ENCODE data around the gene WDR37.
A peak's percentile ranks its signal among the peaks of the same experiment; 100 is the strongest.

WDR37 gene

GRCh38 chr10:1011696-1012095, 44.5 kb upstream of the WDR37 start:
- POLR2A ChIA-PET (ENCODE audit: low non-redundant PET) = no interaction called here
- DNase-seq (ENCODE audit: low spot score) = no peak
- CTCF ChIA-PET = interaction anchor here (0.7 kb wide), 1 partner anchor 115 kb away, joined by 3 read pairs; no protein-coding TSS in a partner anchor
- H3K27ac ChIP-seq = no peak overlapping the region
- TF ChIP-seq CTCF (conservative IDR thresholded peaks at IDR 0.05; ENCODE audit: low read depth) = no peak

GRCh38 chr10:1015688-1016087, 40.5 kb upstream of the WDR37 start:
- POLR2A ChIA-PET (ENCODE audit: low non-redundant PET) = no interaction called here
- DNase-seq (ENCODE audit: low spot score) = no peak
- H3K27ac ChIP-seq = 0 out of 2 replicates have a peak overlapping the region, but pooled peaks have one; percentile 9
- no peak for TF ChIP-seq CTCF (conservative IDR thresholded peaks at IDR 0.05; ENCODE audit: low read depth)
- CTCF ChIA-PET = no interaction called here

- no peak for TF ChIP-seq CTCF (conservative IDR thresholded peaks at IDR 0.05; ENCODE audit: low read depth)
- ChIA-PET CTCF (no interaction called here), POLR2A (ENCODE audit: low non-redundant PET) (no interaction called here)
- no peak for DNase-seq (ENCODE audit: low spot score)
- H3K27ac ChIP-seq = no peak overlapping the region
These were observed 36.8 kb upstream of the WDR37 start for GRCh38 chr10:1019362-1019761.

GRCh38 chr10:1020460-1020859, 35.7 kb upstream of the WDR37 start:
- POLR2A ChIA-PET (ENCODE audit: low non-redundant PET) = no interaction called here

GRCh38 chr10:1020958-1021357, 35.2 kb upstream of the WDR37 start:
- no peak for TF ChIP-seq CTCF (conservative IDR thresholded peaks at IDR 0.05; ENCODE audit: low read depth)
- no peak for DNase-seq (ENCODE audit: low spot score)
- ChIA-PET CTCF (no interaction called here), POLR2A (ENCODE audit: low non-redundant PET) (no interaction called here)
- H3K27ac ChIP-seq = no peak overlapping the region

More at GRCh38 chr10:1020460-1020859, 35.7 kb upstream of the WDR37 start:
- peak overlapping the region; percentile 24 for H3K27ac ChIP-seq
- CTCF ChIA-PET = interaction anchor here (0.6 kb wide), 1 partner anchor 65 kb away, joined by 3 read pairs; no protein-coding TSS in a partner anchor
- DNase-seq (ENCODE audit: low spot score) = no peak
- no peak for TF ChIP-seq CTCF (conservative IDR thresholded peaks at IDR 0.05; ENCODE audit: low read depth)

GRCh38 chr10:1022413-1022812, 33.8 kb upstream of the WDR37 start:
- CTCF ChIA-PET = no interaction called here
- no peak for TF ChIP-seq CTCF (conservative IDR thresholded peaks at IDR 0.05; ENCODE audit: low read depth)
- no peak overlapping the region for H3K27ac ChIP-seq
- DNase-seq (ENCODE audit: low spot score) = no peak
- POLR2A ChIA-PET (ENCODE audit: low non-redundant PET) = interaction anchor here (0.7 kb wide), 1 partner anchor 27 kb away, joined by 4 read pairs; no protein-coding TSS in a partner anchor

GRCh38 chr10:1024103-1024502, 32.1 kb upstream of the WDR37 start:
- H3K27ac ChIP-seq = no peak overlapping the region
- ChIA-PET POLR2A (ENCODE audit: low non-redundant PET) (no interaction called here), CTCF (no interaction called here)
- TF ChIP-seq CTCF (conservative IDR thresholded peaks at IDR 0.05; ENCODE audit: low read depth) = no peak
- DNase-seq (ENCODE audit: low spot score) = no peak

Data from RWPE1 (cell line).